ENCODE results near the gene PIP5K1B. TPM values are rescaled to one million over a fixed set of nuclear protein-coding genes. Genes with fewer than 3 reads are reported as not detected.

PIP5K1B gene
- total and polyA plus RNA-seq, 2 experiments from 2014 or later, result 3.7 to 10.2 TPM

GRCh38 chr9:68733021-68733405, 28.0 kb downstream of the PIP5K1B start:
- H3K4me3 ChIP-seq, result no peak overlapping the region
- H2AFZ ChIP-seq, result no peak overlapping the region
- no peaks in the 10 kb centered on the region for H3K36me3 ChIP-seq (replicated peaks; ENCODE audit: insufficient read depth, low read depth)
- H3K79me2 ChIP-seq, result peaks cover 30% of the 10 kb centered on the region
- peak overlapping the region; percentile 79 for H3K27ac ChIP-seq
- H3K4me1 ChIP-seq (ENCODE audit: insufficient read depth), result peaks cover 20% of the 10 kb centered on the region
- TF ChIP-seq EZH2phosphoT487 (IDR thresholded peaks at IDR 0.05; ENCODE audit: low read depth, severe bottlenecking, unreplicated experiment) (no peak), EZH2 (IDR thresholded peaks at IDR 0.05; ENCODE audit: borderline replicate concordance) (no peak)
- TF ChIP-seq, protein P1, sequence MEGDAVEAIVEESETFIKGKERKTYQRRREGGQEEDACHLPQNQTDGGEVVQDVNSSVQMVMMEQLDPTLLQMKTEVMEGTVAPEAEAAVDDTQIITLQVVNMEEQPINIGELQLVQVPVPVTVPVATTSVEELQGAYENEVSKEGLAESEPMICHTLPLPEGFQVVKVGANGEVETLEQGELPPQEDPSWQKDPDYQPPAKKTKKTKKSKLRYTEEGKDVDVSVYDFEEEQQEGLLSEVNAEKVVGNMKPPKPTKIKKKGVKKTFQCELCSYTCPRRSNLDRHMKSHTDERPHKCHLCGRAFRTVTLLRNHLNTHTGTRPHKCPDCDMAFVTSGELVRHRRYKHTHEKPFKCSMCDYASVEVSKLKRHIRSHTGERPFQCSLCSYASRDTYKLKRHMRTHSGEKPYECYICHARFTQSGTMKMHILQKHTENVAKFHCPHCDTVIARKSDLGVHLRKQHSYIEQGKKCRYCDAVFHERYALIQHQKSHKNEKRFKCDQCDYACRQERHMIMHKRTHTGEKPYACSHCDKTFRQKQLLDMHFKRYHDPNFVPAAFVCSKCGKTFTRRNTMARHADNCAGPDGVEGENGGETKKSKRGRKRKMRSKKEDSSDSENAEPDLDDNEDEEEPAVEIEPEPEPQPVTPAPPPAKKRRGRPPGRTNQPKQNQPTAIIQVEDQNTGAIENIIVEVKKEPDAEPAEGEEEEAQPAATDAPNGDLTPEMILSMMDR (IDR thresholded peaks at IDR 0.05; ENCODE audit: poor library complexity), result no peak
- no peaks in the 10 kb centered on the region for H4K20me1 ChIP-seq (ENCODE audit: insufficient read depth, poor library complexity, severe bottlenecking)
- H3K27me3 ChIP-seq, result no peaks in the 10 kb centered on the region
- H3K4me2 ChIP-seq, result no peak overlapping the region
- DNase-seq (ENCODE audit: low spot score), result no peak
- no peaks in the 10 kb centered on the region for H3K9me3 ChIP-seq (ENCODE audit: low read depth)
- 87% methylated on average over 5 of the region's 5 CpGs for WGBS (ENCODE audit: low lambda C conversion rate, missing lambda C conversion rate)
- H3K9me2 ChIP-seq (replicated peaks; ENCODE audit: insufficient read depth), result no peaks in the 10 kb centered on the region

- H3K4me1 ChIP-seq (ENCODE audit: insufficient read depth), result peaks cover 16% of the 10 kb centered on the region
- no peak overlapping the region for H3K4me3 ChIP-seq
- no peak for DNase-seq (ENCODE audit: low spot score)
- no peaks in the 10 kb centered on the region for H3K9me3 ChIP-seq (ENCODE audit: low read depth)
- H3K79me2 ChIP-seq, result peaks cover 34% of the 10 kb centered on the region
- WGBS (ENCODE audit: low lambda C conversion rate, missing lambda C conversion rate), result 83% methylated on average over 3 of the region's 3 CpGs
- no peaks in the 10 kb centered on the region for H3K9me2 ChIP-seq (replicated peaks; ENCODE audit: insufficient read depth)
- no peak overlapping the region for H2AFZ ChIP-seq
- TF ChIP-seq EZH2phosphoT487 (IDR thresholded peaks at IDR 0.05; ENCODE audit: low read depth, severe bottlenecking, unreplicated experiment) (no peak), EZH2 (IDR thresholded peaks at IDR 0.05; ENCODE audit: borderline replicate concordance) (no peak)
- TF ChIP-seq, protein P1 (IDR thresholded peaks at IDR 0.05; ENCODE audit: poor library complexity), result no peak
- H4K20me1 ChIP-seq (ENCODE audit: insufficient read depth, poor library complexity, severe bottlenecking), result no peaks in the 10 kb centered on the region
- H3K4me2 ChIP-seq, result no peak overlapping the region
- H3K36me3 ChIP-seq (replicated peaks; ENCODE audit: insufficient read depth, low read depth), result no peaks in the 10 kb centered on the region
- H3K27me3 ChIP-seq, result no peaks in the 10 kb centered on the region
- H3K27ac ChIP-seq, result peak overlapping the region; percentile 89
Measured at GRCh38 chr9:68738358-68738757, 33.3 kb downstream of the PIP5K1B start.

GRCh38 chr9:68739621-68740174, 34.7 kb downstream of the PIP5K1B start:
- Histone ChIP-seq H3K4me3 (no peak overlapping the region), H3K9me3 (ENCODE audit: low read depth) (no peaks in the 10 kb centered on the region), H3K27me3 (no peaks in the 10 kb centered on the region), H3K4me1 (ENCODE audit: insufficient read depth) (peaks cover 16% of the 10 kb centered on the region), H3K79me2 (peaks cover 30% of the 10 kb centered on the region), H3K4me2 (peak overlapping the region; percentile 55), H3K36me3 (replicated peaks; ENCODE audit: insufficient read depth, low read depth) (no peaks in the 10 kb centered on the region), H4K20me1 (ENCODE audit: insufficient read depth, poor library complexity, severe bottlenecking) (no peaks in the 10 kb centered on the region), H2AFZ (no peak overlapping the region), H3K9me2 (replicated peaks; ENCODE audit: insufficient read depth) (no peaks in the 10 kb centered on the region), H3K27ac (peak overlapping the region; percentile 89)
- WGBS (ENCODE audit: low lambda C conversion rate, missing lambda C conversion rate), result 71% methylated on average over 2 of the region's 2 CpGs
- TF ChIP-seq EZH2 (IDR thresholded peaks at IDR 0.05; ENCODE audit: borderline replicate concordance) (no peak), EZH2phosphoT487 (IDR thresholded peaks at IDR 0.05; ENCODE audit: low read depth, severe bottlenecking, unreplicated experiment) (no peak)
- TF ChIP-seq, protein P1 (IDR thresholded peaks at IDR 0.05; ENCODE audit: poor library complexity), result no peak
- DNase-seq (ENCODE audit: low spot score), result peak; percentile 42

Data from hepatocyte (in vitro differentiated cells).